HG03432 (cell line): ENCODE results near the gene STX16.

Experiments used
- ATAC-seq: cut with Tn5 transposase; IDR thresholded peaks from one replicate; pipeline ENCODE4 v1.9.1; 2021; ENCODE audit warnings: mild to moderate bottlenecking, moderate library complexity; ENCODE audit not compliant: unreplicated experiment

STX16 gene

DNA sequence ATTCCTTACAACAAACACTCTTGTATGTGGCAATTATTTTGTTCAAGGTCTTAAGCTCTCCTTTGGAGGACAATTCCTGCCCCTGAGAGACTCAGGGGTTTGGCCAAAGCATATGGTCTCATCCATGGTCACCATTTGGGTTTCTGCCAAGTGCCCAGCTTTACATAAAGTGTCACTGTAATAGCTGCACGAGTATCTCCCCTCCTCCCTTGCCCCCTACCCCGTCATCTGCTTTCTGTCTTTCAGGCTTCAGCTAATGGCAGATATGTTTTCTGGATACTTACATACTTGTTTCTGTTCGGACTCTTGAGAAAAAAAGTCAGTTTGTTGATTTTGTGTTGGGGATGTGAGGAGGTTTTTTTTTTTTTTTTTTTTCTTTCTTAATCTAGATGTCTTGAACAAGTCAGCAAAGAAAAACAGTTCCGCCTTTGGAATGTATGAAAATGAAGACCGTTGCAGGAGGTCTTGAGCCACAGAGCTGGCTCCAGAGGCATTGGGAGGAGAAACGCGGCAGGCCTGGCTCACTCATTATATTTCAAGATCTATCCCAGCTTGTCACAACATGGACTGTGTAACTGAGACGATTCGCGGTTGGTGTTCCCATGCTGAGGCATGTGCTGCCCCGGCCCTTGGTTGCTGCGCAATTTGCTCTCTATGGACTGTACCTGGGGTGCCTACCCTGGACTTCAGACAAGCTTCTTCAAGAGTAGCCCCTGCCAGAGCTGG is 32.6 kb upstream of the STX16 start:
- ATAC-seq: no peak

GRCh38 chr20:58619077-58619863 is 31.8 kb upstream of the STX16 start:
- no peak for ATAC-seq

- no peak for ATAC-seq
These were observed 31.1 kb upstream of the STX16 start for GRCh38 chr20:58619864-58620431.

- no peak for ATAC-seq
These were observed 29.1 kb upstream of the STX16 start for GRCh38 chr20:58621906-58622548.

GRCh38 chr20:58622671-58623578 is 28.2 kb upstream of the STX16 start:
- no peak for ATAC-seq

DNA sequence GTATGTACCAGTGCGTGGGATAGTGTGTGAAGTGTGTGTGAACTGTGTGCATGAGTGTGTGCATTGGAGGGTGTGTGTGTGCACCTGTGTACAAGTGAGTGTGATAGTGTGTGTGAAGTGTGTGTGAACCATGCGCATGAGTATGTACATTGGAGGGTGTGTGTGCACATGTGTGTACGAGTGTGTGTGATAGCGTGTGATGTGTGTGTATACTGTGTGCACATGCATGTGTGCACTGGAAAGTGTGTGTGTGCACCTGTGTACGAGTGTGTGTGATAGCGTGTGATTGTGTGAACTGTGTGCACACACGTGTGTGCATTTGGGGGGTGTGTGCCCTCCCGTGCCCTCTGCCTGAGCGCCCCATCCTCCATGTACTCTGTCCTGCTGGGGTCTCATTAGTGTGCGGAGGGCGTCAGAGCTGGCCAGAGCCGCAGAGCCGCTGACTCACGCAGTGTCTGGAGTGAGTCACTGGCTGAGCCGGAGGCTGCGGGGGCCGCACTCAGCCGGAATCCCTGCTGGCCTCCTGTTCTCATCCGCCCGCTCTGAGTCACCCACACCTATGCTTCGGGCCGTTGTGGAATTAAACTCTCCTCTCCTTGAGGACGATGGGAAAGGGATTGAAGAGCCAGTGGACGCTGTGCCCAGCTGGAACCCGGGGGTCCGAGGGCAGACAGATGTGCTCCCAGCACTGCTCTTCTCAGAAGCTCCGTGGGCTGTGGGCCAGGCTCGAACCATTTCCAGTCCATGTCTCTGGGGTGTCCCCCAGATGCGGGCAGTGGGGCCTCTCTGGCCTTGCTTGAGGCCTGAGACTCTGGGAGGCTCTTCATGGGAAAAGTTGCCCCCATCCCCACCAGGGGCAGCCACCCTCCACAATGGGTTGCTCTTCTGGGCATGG is 27.3 kb upstream of the STX16 start:
- ATAC-seq: no peak

DNA sequence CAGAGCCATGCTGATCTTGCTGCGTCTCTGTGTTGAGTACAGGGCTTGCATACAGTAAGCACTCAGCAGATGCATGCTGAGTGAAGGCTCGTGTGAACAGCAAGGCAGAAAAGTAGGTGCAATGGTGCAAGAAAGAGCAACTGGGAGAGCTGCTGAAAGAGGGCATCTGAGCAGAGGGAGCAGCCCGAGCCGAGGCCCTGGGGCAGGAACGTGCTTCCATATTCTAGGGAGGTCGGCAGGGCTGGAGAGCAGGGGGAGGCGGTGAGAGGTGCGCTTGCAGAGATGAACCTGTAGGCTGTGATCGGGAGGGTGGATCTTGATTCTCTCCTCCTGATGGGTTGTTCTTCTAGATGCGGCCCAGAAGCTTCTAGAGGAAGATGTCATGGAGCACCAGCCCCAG is 26.4 kb upstream of the STX16 start:
- no peak for ATAC-seq

GRCh38 chr20:58625585-58625984 is 25.5 kb upstream of the STX16 start:
- no peak for ATAC-seq

- no peak for ATAC-seq
These were observed 25.0 kb upstream of the STX16 start for GRCh38 chr20:58626051-58626450.

GRCh38 chr20:58627212-58628072 is 23.6 kb upstream of the STX16 start:
- ATAC-seq: peak; percentile 61

DNA sequence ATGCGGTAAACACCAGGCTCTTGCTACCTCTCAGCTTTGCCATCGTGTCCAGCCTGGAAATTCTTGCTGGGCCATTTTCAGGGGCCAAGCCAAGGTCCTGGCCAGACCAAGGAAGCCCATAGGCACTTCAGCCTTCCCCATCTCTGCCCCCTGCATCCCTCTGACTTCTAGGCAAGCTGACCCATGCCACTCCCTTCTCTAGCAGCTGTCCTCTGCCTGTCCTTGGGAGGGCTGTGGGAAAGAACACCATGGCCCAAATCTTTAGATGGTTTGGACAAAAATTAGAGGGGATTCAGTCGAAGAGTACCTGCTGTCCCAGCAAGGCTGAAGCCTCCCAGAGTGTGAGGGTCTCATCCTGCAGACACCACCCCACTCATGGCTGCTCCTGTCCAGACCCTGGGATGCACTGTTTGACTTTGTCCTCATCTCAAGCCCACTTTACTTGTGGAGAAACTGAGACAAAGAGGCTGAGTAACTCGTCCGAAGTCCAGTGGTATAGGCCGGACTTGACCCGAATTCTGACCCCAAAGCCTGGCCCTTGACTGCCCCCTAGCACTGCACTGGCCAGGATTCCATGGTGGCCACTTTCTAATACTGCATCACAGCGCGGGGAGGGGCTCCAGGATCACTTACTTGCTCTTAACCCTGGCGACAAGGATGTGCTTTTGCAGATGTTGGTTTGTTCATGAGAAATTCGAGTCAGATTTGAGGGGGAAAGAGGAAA is 22.4 kb upstream of the STX16 start:
- ATAC-seq: no peak

GRCh38 chr20:58629215-58629580 is 21.9 kb upstream of the STX16 start:
- no peak for ATAC-seq

DNA sequence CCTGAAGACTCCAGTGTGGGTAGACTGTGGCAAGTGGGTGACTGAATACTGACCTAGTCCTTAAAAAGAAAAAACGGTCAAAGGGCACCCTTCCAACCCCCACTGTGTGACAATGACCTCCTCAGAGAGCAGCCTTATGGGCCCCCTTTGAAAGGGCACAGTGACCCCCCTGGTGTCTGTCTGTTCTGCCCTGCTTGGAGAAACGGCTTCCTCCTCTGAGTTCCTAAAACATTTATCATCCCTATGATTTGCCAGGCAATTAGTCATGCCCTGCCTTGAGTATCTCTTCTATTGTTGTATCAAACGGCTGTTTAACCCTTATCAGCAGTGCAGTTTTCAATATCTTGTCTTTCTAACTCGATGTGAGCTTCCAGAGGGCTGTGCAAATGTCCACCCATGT is 21.0 kb upstream of the STX16 start:
- ATAC-seq: no peak

DNA sequence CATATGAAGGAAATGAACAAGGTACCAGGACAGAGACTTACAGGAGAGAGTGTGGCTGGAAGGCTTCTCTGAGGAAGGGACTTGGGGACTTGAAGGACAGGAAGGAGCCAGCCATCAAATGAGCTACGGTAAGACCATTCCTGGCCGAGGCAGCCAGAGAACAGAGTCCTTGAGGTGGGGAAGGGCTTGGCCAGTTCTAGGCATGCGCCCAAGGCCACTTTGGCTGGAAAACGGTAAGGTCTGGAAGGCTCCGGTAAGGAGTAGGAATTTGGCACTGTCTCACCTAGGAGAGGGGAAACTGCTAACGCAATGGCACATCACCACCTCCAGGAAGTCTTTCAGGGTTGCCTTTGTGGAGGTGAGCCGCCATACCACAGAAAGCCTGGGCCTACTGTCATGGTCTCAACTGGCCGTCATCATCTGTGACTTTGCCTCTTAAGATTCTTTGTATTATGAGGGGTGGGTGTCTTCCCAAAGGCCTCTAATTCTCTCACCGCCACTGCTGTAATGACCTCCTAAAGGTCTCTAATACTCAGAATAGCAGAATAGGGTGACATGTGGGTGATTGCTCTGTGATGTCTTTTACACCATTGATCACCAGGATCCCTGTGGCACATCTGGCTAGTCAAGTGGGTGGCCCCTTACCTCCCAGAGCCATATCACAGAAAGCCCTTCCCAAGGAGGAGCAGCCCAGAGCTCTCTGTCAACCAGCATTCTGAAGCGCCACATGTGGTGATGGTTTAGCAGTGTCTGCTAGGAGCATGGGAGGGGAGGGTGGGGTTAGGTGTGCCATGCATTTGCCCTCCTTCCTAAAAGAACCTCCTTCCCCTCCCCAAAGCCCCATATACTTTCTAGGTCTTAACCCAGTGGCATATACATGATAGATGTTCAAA is 17.7 kb upstream of the STX16 start:
- ATAC-seq: no peak

- ATAC-seq: no peak
These were observed 17.0 kb upstream of the STX16 start for GRCh38 chr20:58634059-58634458.

- ATAC-seq: no peak
These were observed 16.4 kb upstream of the STX16 start for GRCh38 chr20:58634521-58635278.
